Measurements from ENCODE around the gene ZNF175.

ZNF175 gene

GRCh38 chr19:51570962-51571575 lies at the start of gene ZNF175:
TSS of gene ZNF175 (plus strand) at chr19:51571283. CDS start at chr19:51573330, 2,047 bp downstream.
- DNase-seq: peak; percentile 79

- DNase-seq: no peak
Measured at GRCh38 chr19:51521357-51521756, 49.7 kb upstream of the ZNF175 start.

GRCh38 chr19:51521781-51522180 lies 49.3 kb upstream of the ZNF175 start:
- DNase-seq: no peak

DNA sequence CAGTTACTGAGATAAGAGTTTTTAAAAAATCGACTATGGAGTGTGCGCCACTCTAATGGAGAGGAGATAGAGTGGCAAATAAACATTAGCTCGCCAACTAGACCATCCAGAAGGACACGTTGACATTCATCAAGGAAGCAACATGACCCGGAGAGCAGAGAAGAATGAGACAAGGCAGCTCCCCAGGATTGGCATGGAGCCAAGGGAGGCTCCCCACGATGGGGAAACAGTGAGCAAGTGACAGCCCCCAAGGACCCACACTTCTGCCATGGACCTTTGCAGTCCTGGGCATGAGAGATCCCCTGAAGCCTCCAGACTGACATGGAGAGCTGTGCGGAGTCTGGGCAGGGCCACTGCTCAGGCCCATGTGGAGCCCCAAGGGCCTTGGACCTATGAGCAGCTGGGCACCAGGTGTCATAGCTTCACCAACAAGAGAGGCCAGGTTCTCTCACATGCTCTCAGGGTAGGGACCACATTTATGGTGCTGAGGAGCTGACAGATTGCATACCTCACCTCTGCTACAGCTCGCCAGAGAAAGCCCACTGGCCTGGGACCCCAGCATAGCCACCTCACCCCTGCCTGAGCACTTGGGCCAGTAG lies 46.3 kb upstream of the ZNF175 start:
- no peak for DNase-seq

DNA sequence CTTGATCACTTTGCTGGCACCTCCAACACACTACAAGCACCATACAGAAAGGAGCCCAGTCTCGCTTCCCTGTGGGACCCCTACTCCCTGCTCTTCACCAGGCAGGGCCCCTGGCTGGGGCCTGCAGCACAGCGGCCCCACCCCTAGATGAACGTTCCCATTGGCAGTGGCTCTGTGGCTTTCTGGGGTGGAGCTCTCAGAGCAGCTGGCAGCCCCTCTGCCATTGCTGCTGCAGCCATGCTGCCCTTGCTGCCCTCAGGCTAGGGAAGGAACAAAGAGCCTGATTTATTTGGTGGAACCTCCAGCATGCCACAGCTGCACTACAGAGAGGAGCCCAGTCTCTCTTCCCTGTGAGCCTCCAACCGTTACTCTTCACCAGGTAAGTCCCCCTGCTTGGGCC lies 45.4 kb upstream of the ZNF175 start:
- DNase-seq: no peak

DNA sequence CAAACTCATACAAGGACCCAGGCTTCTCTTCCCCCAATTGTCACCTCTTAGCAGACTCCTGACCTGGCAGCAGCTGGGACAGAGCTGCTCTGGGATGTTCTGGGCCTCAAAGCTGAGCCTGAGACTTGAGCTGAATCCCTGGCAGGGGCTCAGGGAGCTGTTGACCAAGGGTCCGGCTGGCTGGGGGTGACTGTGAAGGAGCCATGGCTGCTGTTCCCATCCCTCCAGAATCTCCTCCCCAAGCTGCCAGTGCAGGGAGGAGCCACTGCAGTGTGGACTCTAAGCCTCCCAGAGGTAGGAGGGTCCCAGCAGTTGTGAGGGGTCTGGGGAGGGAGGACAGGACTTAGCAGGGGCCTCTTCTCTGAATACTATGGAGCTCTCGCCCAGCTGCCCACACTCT lies 41.8 kb upstream of the ZNF175 start:
- no peak for DNase-seq

GRCh38 chr19:51530616-51531015 lies 40.5 kb upstream of the ZNF175 start:
- DNase-seq: no peak

DNA sequence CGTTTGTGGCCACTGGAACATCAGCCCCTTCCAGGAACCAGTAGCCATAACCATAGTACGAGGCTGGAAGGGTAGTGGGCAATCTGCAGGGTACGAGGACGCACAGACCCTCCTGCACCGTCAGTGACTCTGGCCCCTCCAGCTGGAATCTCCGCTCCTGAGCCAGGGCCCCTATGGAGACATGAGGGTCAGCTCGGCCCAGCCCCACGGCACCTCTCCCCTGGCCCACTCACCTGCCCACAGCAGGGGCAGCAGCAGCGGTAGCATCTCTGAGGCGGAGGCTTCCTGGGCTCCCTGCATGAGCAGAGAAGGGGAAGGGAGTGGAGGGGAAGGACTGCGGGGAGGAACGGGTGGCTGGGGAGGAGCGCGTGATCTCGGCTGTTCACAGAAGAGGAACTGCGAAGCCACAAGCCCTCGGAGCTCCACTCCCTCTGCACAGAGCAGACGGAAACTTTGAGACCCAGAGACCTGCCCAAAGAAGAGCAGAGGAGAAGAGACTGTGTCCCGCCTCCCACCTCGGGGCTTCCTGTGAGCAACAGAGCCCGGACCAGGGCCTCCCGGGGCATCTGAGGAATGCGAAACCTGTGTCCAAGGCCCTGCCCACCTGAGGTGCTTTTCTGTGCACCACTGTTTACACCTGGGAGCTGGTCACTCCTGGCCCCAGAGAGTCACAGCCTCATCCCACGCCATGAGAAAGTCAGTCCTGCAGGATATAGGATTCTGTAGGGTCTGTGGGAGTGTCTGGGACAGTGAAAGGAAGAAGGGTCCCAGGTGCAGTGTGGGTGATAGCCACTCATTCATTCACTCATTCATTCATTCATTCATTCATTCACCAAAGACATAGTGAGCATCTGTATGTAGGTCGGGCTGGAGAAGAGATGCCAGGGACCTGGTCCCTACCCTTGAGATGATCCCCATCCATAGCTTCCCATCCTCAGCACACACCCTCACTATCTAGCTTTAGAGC lies 39.5 kb upstream of the ZNF175 start, which contains the start of gene SIGLEC6:
SIGLEC6 (minus strand) TSS at position 322 of the 967 bp plus-strand sequence; CDS start at position 300, 22 bp downstream.
- DNase-seq: no peak

GRCh38 chr19:51535535-51535934 lies 35.5 kb upstream of the ZNF175 start:
- DNase-seq: no peak

DNA sequence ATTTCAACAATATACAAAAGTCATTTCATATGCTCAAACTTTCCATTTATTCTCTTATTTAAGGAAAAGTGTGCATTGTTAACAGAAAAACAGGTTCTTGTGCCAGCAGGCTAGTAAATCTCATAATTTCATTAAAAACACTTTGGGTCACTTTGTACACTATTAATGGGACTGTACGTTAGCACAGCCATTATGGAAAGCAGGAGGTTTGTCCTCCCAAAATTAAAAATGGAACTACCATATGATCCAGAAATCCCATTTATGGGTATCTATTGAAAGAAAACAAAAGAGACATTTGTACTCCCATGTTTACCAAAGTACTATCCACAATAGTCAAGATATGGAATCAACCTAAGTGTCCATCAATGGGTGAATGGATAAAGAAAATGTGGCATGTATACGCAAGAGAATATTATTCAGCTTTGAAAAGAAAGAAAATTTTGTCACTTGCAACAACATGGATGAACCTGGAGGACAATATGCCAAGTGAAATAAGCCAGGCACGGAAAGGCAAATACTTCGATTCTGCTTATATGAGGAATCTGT lies 31.2 kb upstream of the ZNF175 start:
- no peak for DNase-seq

DNA sequence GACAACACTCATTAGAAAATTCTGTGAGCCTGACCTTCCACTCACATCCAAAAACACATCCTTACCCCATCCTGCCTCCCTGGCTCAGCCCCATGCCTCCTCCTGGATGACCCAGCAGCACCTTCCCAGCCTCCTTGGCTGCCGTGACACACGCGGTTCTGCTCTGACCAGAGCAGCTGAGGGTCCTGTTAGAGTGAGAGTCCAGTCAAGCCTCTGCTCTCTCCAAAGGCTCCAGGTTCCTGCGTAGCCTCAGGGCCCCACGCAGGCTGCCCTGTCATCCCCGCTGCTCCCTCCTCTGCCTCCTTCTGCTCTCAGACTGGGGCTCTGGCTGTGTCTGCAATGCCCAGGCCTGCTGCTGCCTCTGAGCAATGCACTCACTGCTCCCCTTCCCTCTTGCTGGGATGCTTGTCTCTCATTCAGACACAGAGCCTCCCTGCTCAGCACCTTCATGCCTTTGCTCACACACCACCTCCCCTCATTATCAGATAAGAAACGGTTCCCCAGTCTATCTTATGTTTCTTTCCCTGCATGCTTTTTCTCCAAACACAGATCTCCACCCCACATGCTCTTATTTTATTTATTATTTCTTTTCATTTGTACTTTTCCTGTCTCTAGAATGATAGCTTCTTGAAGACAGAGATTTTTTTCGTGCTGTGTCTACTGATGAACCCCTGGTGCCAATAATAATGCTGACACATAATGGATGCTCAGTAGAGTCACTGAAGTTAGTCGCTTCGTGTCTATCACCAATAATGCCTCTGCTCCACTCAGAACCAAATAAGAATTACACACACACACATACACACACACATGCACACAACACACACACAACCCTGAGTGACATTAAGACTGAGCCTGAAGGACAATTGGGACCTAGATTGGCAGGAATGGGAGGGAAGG lies 29.4 kb upstream of the ZNF175 start:
- no peak for DNase-seq

DNA sequence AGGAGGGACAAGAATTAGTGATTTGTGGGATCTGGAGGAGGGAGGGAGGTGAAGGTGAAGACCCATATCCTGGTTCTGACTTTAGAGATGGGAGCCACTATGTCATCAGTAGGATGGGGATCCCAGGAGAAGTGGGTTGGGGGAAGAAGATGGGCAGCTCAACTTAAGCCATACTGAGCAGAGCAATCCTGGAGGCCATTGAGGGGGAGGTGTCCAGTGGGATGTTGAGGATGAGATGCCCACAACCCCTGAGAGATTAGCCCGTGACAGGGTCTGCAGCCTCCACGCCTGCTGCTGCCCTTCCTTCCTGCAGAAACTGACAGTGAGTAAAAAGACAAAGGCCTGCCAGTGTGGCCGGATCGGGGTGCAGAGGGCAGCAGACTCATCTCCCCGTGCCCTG lies 28.4 kb upstream of the ZNF175 start:
- no peak for DNase-seq

DNA sequence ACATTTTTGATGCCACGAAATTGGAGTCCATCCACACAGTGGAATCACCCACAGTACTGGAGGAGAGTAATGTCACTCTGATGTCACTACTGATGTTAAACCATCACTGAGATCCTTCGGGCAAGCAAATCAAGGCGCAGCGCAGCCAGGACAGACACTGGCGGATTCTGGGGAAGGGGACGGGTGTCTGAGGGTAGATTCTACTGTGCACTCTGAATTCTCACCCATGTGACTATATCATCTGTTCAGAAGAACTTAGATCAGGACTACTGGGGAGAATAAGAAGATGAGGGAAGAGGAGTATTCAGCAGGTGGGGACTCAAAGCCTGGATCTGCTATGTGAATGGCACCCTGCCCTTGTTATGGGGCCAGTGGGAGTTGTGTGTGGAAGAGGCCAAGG lies 27.0 kb upstream of the ZNF175 start:
- DNase-seq: no peak

DNA sequence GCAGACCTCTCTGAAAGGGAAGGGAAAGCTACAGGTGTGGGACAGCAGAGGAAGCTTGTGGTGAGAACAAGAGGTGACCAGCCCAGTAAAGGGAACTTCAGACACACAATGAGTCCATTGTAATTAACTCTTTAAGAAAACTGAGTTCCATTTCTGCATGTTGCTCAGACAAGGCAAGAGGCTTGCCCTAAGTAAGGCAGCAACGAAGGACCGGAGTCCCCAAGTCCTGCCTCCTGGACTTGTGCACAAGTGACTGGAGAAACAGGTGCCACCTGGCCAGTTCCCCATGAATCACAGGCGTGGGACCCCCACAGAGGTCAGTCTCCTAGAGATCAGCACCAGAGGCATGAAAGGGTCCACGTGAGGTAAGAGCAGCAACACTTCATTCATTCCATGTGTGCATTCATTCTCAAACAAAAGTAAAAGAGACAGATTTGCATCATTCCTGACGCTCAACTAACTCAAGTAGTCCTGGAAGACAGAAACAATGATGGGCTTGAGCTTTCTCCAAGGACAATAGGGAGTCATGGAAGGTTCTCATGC lies 24.9 kb upstream of the ZNF175 start:
- DNase-seq: no peak

GRCh38 chr19:51546650-51547396 lies 24.3 kb upstream of the ZNF175 start:
- peak; percentile 70 for DNase-seq

DNA sequence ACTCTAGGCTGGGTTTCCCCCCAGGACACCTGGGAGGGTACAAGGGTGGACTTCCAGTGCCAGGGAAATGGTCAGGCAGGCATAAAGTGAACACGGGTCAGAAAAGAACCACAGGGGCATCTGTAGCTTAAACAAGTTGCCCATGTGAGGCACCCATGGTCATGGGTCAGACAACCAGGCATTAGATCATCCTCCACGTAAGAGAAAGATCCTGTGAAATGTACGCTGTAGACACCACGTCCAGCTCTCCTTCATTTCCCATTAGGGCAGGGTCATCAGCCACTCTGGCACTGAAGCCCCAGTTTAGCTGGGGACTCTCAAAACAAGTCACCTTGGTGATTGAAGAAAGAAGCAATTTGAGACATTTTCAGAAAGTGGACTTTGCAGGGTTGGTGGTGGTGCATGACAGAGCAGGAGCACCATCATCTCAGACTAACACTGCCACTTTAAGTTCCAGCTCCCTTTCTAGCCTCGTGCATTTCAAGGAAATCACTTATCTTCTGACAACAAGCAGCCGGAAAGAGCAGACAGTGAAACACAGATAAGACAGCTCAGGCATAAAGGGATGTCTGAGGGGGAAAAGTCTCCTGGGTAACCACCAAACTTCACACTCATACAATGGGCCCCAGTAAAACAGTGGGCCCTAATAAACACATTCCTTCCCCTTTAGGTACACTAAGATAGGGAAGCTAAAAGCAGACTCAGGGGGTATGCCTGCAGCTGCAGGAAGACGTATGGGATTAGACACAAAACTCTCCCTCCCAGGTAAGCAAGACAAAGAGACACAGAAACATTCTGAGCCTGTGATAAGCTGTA lies 23.5 kb upstream of the ZNF175 start:
- no peak for DNase-seq

DNA sequence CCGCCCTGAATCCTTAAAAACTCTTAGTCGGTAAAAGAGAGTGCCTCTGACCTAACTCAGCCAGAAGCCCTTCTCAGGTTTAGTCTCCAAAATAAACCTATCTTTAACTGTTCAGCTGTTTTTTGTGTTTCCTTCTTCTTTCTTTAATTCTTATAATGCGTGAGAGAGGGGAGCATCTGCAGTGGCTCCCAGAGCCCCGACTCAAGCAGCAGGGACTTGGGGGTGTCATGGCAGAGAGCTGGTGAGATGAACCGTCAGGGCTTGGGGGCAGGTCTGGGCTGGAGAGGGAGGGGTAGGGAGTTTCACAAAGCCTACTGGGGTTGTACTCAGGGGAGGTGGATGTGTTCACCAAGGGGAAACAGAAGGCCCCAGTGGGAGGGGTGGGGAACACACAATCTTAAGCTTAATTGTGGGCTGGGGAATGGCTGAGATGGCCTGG lies 22.9 kb upstream of the ZNF175 start:
- DNase-seq: no peak

- no peak for DNase-seq
Measured at GRCh38 chr19:51548891-51549305, 22.2 kb upstream of the ZNF175 start.

GRCh38 chr19:51549533-51550324 lies 21.4 kb upstream of the ZNF175 start:
- no peak for DNase-seq

All from SIG-M5 (cell line).